ENCODE measurements around the gene S100A6.

Gene S100A6

GRCh38 chr1:153519242-153519641 lies 16.5 kb downstream of the S100A6 start:
- H3K27ac ChIP-seq: no peak overlapping the region
- TF ChIP-seq, protein P1, sequence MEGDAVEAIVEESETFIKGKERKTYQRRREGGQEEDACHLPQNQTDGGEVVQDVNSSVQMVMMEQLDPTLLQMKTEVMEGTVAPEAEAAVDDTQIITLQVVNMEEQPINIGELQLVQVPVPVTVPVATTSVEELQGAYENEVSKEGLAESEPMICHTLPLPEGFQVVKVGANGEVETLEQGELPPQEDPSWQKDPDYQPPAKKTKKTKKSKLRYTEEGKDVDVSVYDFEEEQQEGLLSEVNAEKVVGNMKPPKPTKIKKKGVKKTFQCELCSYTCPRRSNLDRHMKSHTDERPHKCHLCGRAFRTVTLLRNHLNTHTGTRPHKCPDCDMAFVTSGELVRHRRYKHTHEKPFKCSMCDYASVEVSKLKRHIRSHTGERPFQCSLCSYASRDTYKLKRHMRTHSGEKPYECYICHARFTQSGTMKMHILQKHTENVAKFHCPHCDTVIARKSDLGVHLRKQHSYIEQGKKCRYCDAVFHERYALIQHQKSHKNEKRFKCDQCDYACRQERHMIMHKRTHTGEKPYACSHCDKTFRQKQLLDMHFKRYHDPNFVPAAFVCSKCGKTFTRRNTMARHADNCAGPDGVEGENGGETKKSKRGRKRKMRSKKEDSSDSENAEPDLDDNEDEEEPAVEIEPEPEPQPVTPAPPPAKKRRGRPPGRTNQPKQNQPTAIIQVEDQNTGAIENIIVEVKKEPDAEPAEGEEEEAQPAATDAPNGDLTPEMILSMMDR (conservative IDR thresholded peaks at IDR 0.05): no peak

DNA sequence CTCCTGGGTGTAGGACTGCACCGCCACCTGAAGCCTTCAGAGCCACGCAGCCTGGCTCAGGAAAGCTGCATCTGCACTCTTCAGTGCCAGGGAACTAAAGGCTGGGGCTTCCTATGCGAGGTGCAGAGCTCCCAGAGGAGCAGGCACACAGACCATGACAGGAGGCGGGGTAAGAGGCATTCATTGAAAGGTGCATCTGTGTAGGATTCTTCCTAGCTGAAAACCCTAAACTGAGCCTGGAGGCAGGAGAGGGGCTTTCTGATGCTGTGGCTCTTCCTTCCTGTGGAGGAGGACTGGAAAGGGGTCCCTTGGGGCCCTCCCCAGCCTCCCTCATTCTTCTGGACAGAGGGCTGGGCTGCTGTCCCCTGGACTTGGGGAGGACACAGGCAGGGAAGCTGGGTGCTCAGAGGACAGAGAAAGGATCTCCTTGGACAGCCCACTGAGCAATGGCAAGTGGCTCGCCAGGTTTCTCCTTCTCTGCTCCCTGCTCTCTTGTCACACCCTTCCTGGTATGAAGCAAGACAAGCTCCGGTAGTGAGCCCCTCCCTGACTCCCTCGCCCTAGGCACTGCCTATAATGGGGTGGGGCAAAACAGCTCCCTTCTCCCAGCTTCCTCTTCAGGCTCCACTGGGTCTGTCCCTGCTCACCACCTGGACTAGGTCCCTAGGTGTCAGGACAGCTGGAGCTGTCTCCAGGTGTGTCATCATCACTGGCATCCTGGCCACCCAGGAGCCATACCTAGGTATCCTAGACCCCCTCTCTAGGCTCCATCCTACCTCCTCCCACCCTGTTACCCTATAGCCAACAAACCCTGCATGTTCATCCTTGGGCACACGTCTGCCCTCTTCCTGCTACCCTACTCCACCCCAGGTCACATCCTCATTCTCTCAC lies 20.0 kb downstream of the S100A6 start:
- TF ChIP-seq, protein P1 (conservative IDR thresholded peaks at IDR 0.05): no peak
- H3K27ac ChIP-seq: no peak overlapping the region

- H3K27ac ChIP-seq: no peak overlapping the region
- TF ChIP-seq, protein P1 (conservative IDR thresholded peaks at IDR 0.05): no peak
Observed at GRCh38 chr1:153513666-153514065, 22.1 kb downstream of the S100A6 start.

DNA sequence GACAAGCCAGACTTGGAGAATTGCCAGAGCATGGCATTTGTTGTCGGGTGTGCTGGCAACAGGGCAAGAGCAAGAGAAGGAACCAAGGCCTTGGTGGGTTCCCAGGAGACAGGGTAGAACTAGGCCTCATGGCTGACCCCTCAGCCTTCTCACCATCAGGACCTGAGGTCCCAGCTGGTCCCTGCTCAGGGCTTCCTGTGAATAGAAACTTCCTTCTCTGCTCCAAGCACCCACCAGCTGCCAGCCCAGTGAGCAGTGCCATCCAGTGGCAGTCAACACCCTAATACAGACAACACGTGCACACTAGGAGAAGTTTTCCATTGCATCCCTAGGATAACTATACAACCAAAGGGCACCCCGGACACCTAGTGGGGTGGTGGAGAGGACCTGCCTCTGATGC lies 22.8 kb downstream of the S100A6 start:
- H3K27ac ChIP-seq: no peak overlapping the region
- TF ChIP-seq, protein P1 (conservative IDR thresholded peaks at IDR 0.05): peak; percentile 30; the same call in 1 of the 2 replicates

GRCh38 chr1:153510984-153511410 lies 24.8 kb downstream of the S100A6 start:
- TF ChIP-seq, protein P1 (conservative IDR thresholded peaks at IDR 0.05): peak; percentile 97
- no peak overlapping the region for H3K27ac ChIP-seq

DNA sequence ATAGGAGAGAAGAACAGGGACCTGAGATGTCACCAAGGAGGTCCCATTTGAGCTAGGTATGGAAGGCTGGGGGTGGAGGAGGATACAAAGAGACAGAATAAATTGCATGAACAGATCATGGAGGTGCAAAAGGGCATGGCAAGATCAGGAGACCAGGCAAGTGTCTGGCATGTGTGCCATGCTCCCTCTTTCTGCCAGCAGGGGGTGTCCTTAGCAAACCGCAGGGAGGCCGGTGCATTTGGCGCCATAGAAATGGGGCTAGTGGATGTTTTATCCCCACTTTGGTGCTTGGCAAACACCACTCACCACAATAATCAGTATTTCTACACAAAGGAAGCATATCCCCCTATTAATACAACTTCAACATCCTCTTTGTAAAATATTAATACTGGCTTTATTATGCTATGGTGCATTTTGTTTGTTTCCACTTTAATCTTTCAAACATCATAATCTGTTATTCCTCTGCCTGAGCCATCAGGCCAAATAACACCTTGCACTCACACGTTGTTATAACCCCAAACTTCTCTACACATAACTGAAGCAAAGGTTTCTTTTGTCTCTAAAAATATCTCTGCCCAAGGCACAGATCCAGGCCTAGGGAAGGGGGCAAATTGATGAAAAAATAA lies 25.9 kb downstream of the S100A6 start:
- H3K27ac ChIP-seq: no peak overlapping the region
- TF ChIP-seq, protein P1 (conservative IDR thresholded peaks at IDR 0.05): peak; percentile 73

DNA sequence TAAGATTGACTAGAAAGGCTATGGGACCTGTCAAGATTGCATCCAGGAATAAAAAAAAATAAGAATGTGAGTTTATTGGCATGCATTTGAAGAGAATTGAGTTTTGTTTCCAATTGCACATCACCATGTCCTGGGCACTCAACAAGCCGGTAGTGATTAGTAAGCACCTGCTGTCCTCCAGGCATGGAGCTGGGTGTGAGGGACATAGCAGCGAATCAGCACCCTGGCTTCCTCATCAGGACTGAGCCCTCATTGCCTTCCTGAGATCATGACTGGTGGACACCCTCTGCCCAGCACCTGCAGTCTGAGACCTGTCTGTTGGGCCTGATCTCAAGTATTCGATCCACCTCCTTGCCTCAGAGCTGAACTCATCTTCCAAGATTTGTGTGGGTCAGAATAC lies 26.8 kb downstream of the S100A6 start:
- no peak overlapping the region for H3K27ac ChIP-seq
- TF ChIP-seq, protein P1 (conservative IDR thresholded peaks at IDR 0.05): no peak
